ENCODE measurements around the gene TNPO3. TPM values are rescaled to one million over a fixed set of nuclear protein-coding genes. Genes with fewer than 3 reads are reported as not detected.
"Not testable (repeated sequence)": the region's sequence is repeated elsewhere in the genome, so short reads cannot be mapped to it uniquely, and the experiment has no call there.

The TNPO3 gene
- total and polyA plus RNA-seq, 4 donors: 41.6 to 56.8 (median 44.7) TPM

DNA sequence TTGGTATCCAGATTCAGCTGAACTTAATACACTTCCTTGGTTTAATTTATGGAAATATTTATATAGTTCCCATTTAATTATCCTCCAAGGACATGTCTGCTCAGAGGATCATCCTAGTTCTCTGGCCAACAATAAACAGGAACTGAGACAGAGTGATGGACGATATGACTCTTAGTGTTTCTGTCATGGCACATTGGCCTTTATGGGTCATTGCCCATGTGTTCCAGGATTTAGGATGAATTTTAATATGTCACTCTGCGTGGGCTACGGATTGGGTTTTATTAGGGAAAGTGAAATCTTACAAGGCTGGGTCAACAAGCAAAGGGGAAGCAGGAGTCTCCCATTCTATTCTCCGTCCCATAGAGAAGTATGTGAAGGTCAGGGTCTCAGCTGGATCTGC, 18.8 kb upstream of the TNPO3 start:
- DNase-seq (ENCODE audit: low read depth in 4 of 6, low spot score in 6 of 6): no peak

DNA sequence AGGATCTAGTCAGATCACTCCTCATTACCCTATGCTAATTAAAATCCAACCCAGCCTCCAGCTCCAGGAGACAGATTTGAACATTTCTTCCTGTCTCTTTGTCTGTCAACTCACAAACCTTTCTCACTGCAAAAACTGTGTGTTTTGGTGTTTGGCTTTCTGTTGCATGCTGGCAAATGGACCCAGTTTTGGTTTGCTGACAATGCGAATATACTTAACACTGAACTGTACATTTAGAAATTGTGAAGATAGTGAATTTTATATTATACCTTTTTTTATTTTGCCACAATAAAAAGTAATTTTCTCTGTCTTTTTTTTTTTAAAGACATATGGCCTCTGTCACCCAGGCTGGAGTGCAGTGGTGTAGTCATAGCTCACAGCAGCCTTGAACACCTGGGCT, 18.3 kb upstream of the TNPO3 start:
- Histone ChIP-seq H3K27ac (ENCODE audit: low read depth, low read length) (no peak overlapping the region), H3K9me3 (ENCODE audit: control insufficient read depth, insufficient read depth, low read length) (no peaks in the 10 kb centered on the region), H3K27me3 (ENCODE audit: control insufficient read depth, insufficient read depth, low read length) (no peaks in the 10 kb centered on the region), H3K4me1 (ENCODE audit: control insufficient read depth, insufficient read depth, low read length) (no peaks in the 10 kb centered on the region), H3K4me3 (ENCODE audit: low read depth, low read length) (no peak overlapping the region), H3K36me3 (ENCODE audit: control insufficient read depth, insufficient read depth, low read length) (no peaks in the 10 kb centered on the region)
- WGBS (ENCODE audit: insufficient coverage): no CpG with 5 or more reads among the region's 1 CpG
- no peak for DNase-seq (ENCODE audit: low read depth in 4 of 6, low spot score in 6 of 6)

More for the DNA sequence above, 18.8 kb upstream of the TNPO3 start:
- no peaks in the 10 kb centered on the region for H3K36me3 ChIP-seq (ENCODE audit: control insufficient read depth, insufficient read depth, low read length)
- H3K27ac ChIP-seq (ENCODE audit: low read depth, low read length): no peak overlapping the region
- H3K9me3 ChIP-seq (ENCODE audit: control insufficient read depth, insufficient read depth, low read length): no peaks in the 10 kb centered on the region
- WGBS (ENCODE audit: insufficient coverage): 90% methylated on average over 3 of the region's 4 CpGs
- H3K4me1 ChIP-seq (ENCODE audit: control insufficient read depth, insufficient read depth, low read length): no peaks in the 10 kb centered on the region
- H3K4me3 ChIP-seq (ENCODE audit: low read depth, low read length): no peak overlapping the region
- no peaks in the 10 kb centered on the region for H3K27me3 ChIP-seq (ENCODE audit: control insufficient read depth, insufficient read depth, low read length)

DNA sequence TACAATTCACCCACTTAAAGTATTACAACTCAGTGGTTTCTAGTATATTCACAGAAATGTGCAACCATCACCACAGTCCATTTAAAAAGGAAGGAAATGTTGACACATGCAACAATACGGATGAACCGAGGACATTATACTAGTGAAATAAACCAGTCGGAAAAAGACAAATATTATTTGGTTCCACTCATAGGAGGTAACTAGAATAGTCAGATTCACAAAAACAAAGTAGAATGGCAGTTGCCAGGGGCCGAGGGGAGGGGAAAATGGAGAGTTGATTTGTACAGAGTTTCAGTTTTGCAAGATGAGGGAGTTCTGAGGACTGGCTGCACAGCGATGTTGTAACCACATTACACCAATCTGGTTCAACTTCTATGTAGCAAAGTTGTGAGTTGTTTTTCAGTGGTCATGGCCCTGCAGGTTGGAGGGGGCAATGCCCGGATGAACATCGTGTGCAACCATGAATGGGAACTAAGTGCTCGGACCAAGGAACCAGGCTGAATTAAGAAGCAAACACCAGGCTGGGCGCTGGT, 17.6 kb upstream of the TNPO3 start:
- Histone ChIP-seq H3K4me3 (ENCODE audit: low read depth, low read length) (no peak overlapping the region), H3K36me3 (ENCODE audit: control insufficient read depth, insufficient read depth, low read length) (no peaks in the 10 kb centered on the region), H3K9me3 (ENCODE audit: control insufficient read depth, insufficient read depth, low read length) (no peaks in the 10 kb centered on the region), H3K27me3 (ENCODE audit: control insufficient read depth, insufficient read depth, low read length) (no peaks in the 10 kb centered on the region), H3K4me1 (ENCODE audit: control insufficient read depth, insufficient read depth, low read length) (no peaks in the 10 kb centered on the region), H3K27ac (ENCODE audit: low read depth, low read length) (no peak overlapping the region)
- WGBS (ENCODE audit: insufficient coverage): 94% methylated on average over 4 of the region's 9 CpGs
- no peak for DNase-seq (ENCODE audit: low read depth in 4 of 6, low spot score in 6 of 6)

DNA sequence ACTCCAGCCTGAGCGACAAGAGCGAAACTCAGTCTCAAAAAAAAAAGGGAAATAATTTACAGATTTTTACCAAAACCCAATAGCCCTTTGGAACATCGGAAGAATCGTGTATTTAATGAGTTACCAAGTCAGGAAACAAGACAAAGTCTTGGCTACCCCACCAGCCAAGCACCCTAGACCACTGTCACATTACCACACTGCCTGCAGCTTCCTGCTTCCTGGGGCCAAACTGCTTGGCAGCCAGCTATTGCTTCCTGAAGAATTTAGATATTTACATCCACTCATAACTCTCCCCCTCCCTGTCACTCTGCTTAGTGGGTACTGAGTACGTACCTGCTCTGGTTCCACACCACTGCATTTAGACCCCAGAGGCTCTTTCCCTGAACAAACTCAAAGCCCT, 14.1 kb upstream of the TNPO3 start:
- Histone ChIP-seq H3K27ac (ENCODE audit: low read depth, low read length) (no peak overlapping the region), H3K9me3 (ENCODE audit: control insufficient read depth, insufficient read depth, low read length) (no peaks in the 10 kb centered on the region), H3K36me3 (ENCODE audit: control insufficient read depth, insufficient read depth, low read length) (no peaks in the 10 kb centered on the region), H3K4me3 (ENCODE audit: low read depth, low read length) (no peak overlapping the region), H3K4me1 (ENCODE audit: control insufficient read depth, insufficient read depth, low read length) (no peaks in the 10 kb centered on the region), H3K27me3 (ENCODE audit: control insufficient read depth, insufficient read depth, low read length) (no peaks in the 10 kb centered on the region)
- WGBS (ENCODE audit: insufficient coverage): 81% methylated on average over 3 of the region's 5 CpGs
- no peak for DNase-seq (ENCODE audit: low read depth in 4 of 6, low spot score in 6 of 6)

DNA sequence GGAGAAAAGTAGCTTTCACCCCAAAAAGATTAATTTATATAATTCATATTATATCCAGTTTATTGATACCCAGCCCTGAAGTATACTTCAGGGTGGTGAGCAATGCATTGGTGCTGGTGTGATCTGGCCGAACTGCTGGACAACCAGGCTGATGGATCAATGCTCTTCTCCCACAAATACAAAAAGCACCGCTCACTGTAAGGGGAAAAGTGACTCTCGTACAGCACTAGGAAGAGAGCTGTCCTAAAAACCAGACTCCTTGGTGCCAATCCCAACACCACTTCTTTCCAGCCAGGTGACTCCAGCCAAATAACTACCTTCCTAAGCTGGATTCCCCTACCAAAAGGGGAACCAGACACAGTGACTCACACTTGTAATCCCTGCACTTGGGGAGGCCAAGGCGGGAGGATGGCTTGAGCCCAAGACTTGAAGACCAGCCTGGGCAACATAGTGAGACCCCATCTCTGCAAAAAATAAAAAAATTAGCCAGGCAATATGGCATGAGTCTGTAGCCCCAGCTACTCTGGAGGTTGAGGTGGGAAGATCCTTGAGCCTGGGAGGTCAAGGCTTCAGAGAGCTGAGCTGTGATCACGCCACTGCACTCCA, 13.1 kb upstream of the TNPO3 start:
- Histone ChIP-seq H3K27me3 (ENCODE audit: control insufficient read depth, insufficient read depth, low read length) (no peaks in the 10 kb centered on the region), H3K9me3 (ENCODE audit: control insufficient read depth, insufficient read depth, low read length) (no peaks in the 10 kb centered on the region), H3K4me1 (ENCODE audit: control insufficient read depth, insufficient read depth, low read length) (no peaks in the 10 kb centered on the region), H3K36me3 (ENCODE audit: control insufficient read depth, insufficient read depth, low read length) (no peaks in the 10 kb centered on the region), H3K27ac (ENCODE audit: low read depth, low read length) (no peak overlapping the region), H3K4me3 (ENCODE audit: low read depth, low read length) (no peak overlapping the region)
- WGBS (ENCODE audit: insufficient coverage): 78% methylated on average over 1 of the region's 5 CpGs
- no peak for DNase-seq (ENCODE audit: low read depth in 4 of 6, low spot score in 6 of 6)

DNA sequence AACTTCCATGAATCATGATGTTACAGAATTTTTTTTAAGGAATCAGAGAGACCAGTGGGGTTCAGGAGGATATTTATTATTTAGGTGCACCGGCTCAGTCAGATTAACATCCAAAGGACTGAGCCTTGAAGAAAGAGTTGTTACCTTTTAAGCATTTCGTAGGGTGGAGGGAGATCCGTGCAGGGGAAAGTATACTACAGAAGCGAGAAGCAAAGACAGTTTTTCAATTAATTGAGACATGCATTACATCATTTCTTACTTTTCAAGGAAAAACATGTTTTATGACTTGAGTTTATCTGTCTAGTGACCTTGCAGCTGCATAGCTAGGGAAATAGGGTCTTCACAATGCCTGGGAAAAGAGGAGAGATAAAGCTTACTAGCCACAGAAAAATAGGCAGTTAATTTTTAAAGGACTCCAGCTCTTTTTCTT, 12.2 kb upstream of the TNPO3 start:
- DNase-seq (ENCODE audit: low read depth in 4 of 6, low spot score in 6 of 6); H3K27me3 ChIP-seq (ENCODE audit: control insufficient read depth, insufficient read depth, low read length); H3K36me3 ChIP-seq (ENCODE audit: control insufficient read depth, insufficient read depth, low read length); H3K4me3 ChIP-seq (ENCODE audit: low read depth, low read length); H3K27ac ChIP-seq (ENCODE audit: low read depth, low read length); H3K9me3 ChIP-seq (ENCODE audit: control insufficient read depth, insufficient read depth, low read length); H3K4me1 ChIP-seq (ENCODE audit: control insufficient read depth, insufficient read depth, low read length): not testable (repeated sequence)
- WGBS (ENCODE audit: insufficient coverage): 33% methylated on average over 1 of the region's 4 CpGs

DNA sequence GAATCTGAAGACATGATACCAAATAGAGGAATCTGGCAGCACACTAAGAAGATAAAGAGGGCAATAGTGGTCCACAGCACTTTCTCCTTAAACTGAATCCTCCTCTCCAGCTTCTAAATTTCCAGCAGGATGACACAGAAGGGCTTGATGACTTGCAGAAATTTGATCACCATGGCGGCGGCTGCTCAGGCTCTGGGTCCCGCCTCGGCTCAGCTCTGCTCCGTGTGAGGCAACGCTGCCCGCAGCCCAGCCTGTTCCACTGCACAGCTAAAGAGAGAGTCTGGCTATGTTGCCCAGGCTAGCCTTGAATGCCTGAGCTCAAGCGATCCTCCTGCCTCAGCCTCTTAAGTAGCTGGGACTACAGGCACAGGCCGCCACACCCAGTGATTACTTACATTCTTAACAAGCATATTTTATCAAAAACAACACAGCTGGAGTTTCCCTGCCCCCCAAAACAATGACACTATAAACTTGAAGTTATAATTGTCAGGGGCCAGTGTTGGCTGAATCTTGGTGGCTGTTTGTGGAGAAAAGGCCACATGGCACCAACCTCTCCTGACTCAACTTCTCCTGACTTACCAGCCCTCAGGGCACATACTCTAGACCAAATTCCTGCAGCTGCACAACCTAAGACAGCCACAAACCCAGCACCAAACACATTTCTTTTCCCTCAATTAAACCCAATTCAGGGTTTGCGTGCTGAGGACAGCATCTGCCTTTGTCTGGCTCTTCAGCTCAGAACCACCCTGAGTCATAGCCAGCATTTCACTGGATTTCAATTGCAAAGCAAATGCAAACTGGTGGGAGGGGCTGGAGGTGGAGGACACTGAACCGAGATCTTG, 11.6 kb upstream of the TNPO3 start:
- Histone ChIP-seq H3K27me3 (ENCODE audit: control insufficient read depth, insufficient read depth, low read length) (no peaks in the 10 kb centered on the region), H3K9me3 (ENCODE audit: control insufficient read depth, insufficient read depth, low read length) (no peaks in the 10 kb centered on the region), H3K27ac (ENCODE audit: low read depth, low read length) (no peak overlapping the region), H3K4me3 (ENCODE audit: low read depth, low read length) (no peak overlapping the region), H3K36me3 (ENCODE audit: control insufficient read depth, insufficient read depth, low read length) (no peaks in the 10 kb centered on the region), H3K4me1 (ENCODE audit: control insufficient read depth, insufficient read depth, low read length) (no peaks in the 10 kb centered on the region)
- DNase-seq (ENCODE audit: low read depth in 4 of 6, low spot score in 6 of 6): no peak
- WGBS (ENCODE audit: insufficient coverage): 70% methylated on average over 10 of the region's 11 CpGs

DNA sequence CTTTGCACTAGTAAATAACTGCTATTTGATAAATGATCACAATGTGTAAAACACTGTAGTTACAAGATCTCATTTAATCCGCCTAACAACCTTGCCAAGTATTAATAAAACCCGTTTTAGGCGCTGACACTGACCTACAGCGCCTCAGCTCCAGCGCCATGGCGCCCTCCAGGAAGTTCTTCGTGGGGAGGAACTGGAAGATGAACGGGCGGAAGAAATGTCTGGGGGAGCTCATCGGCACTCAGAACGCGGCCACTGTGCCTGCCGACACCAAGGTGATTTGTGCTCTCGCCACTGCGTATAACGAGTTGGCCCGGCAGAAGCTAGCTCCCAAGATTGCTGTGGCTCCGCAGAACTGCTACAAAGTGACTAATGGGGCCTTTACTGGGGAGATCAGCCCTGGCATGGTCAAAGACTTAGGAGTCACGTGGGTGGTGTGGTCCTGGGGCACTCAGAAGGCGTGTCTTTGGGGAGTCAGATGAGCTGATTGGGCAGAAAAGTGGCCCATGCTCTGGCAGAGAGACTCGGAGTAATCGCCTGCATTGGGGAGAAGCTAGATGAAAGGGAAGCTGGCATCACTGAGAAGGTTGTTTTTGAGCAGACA, 1.1 kb upstream of the TNPO3 start:
- H3K4me3 ChIP-seq (ENCODE audit: low read depth, low read length): peak overlapping the region; percentile 98
- H3K9me3 ChIP-seq (ENCODE audit: control insufficient read depth, insufficient read depth, low read length): no peaks in the 10 kb centered on the region
- peak in 1 of 6 donors; percentile 15 for DNase-seq (ENCODE audit: low read depth in 4 of 6, low spot score in 6 of 6)
- no peaks in the 10 kb centered on the region for H3K27me3 ChIP-seq (ENCODE audit: control insufficient read depth, insufficient read depth, low read length)
- 75% methylated on average over 21 of the region's 22 CpGs for WGBS (ENCODE audit: insufficient coverage)
- peaks cover 3% of the 10 kb centered on the region for H3K36me3 ChIP-seq (ENCODE audit: control insufficient read depth, insufficient read depth, low read length)
- no peak overlapping the region for H3K27ac ChIP-seq (ENCODE audit: low read depth, low read length)
- peaks cover 14% of the 10 kb centered on the region for H3K4me1 ChIP-seq (ENCODE audit: control insufficient read depth, insufficient read depth, low read length)

DNA sequence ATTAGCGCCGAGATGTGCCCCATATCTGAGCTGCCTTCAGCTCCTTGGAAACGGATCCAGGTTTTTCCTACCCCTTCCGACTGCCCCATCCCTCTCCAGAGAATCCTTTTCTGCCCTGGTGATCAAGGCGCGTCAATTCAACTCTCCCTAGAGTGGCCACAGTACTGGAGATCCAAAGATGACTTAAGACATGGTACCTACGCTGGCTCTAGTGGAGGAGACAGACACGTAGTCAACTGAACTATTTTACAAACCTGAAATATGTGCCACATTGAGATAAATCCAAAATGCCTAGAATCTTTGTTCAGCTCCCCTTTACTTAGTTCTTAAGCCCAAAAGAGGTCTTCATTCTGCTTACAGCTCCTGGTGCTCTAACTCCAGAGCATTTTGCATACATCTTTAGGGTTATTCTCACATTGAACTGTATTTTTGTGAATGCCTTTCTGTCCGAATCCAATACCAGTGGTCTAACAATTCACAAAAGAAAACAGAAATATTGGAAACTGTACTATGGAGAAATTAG, 444 bp upstream of the TNPO3 start:
- 1% methylated on average over 8 of the region's 9 CpGs for WGBS (ENCODE audit: insufficient coverage)
- H3K27me3 ChIP-seq (ENCODE audit: control insufficient read depth, insufficient read depth, low read length): no peaks in the 10 kb centered on the region
- DNase-seq (ENCODE audit: low read depth in 4 of 6, low spot score in 6 of 6): peak in 1 of 6 donors; percentile 15
- H3K9me3 ChIP-seq (ENCODE audit: control insufficient read depth, insufficient read depth, low read length): no peaks in the 10 kb centered on the region
- peak overlapping the region; percentile 99 for H3K27ac ChIP-seq (ENCODE audit: low read depth, low read length)
- peak overlapping the region; percentile 98 for H3K4me3 ChIP-seq (ENCODE audit: low read depth, low read length)
- H3K36me3 ChIP-seq (ENCODE audit: control insufficient read depth, insufficient read depth, low read length): peaks cover 3% of the 10 kb centered on the region
- peaks cover 14% of the 10 kb centered on the region for H3K4me1 ChIP-seq (ENCODE audit: control insufficient read depth, insufficient read depth, low read length)

All from spinal cord (tissue), 10 donors.